ENCODE measurements around the gene OR14A2.

- TF ChIP-seq CTCF (IDR thresholded peaks at IDR 0.05; ENCODE audit: insufficient read depth, low read depth, low read length), result no peak
- no peak for TF ChIP-seq EZH2 (IDR thresholded peaks at IDR 0.05; ENCODE audit: insufficient read depth, low read length)
These were observed 26.7 kb downstream of the OR14A2 start for GRCh38 chr1:247721222-247721621.

All from astrocyte (in vitro differentiated cells and primary cell).